Endothelial cell of umbilical vein (primary cell): ENCODE data around the gene TOR1A. TPM values are rescaled to one million over a fixed set of nuclear protein-coding genes. Genes with fewer than 3 reads are reported as not detected.

Source experiments
- Bru-seq: library from RNA; stranded (reverse); fragments of 400-500 nt; gene quantifications from one replicate; lab custom pipeline; 2021; lab: Mats Ljungman, UMichigan
- BruChase-seq, 2 experiments: library from RNA; stranded (reverse); fragments of 400-500 nt; gene quantifications; one replicate each; lab custom pipeline; 2021; lab: Mats Ljungman, UMichigan
- BruUV-seq: library from RNA; stranded (reverse); fragments of 400-500 nt; replicated peaks from 2 replicates; lab custom pipeline; 2021; lab: Mats Ljungman, UMichigan
- CTCF ChIA-PET: fragments of 300-600, 350-600 bp; sonication (Branson Sonifier 250); formaldehyde crosslinking; loops from one replicate; lab custom pipeline; 2021; ENCODE audit warnings: antibody characterized with exemption, inconsistent platforms; lab: Charles Lee
- POLR2A ChIA-PET: fragments of 300-600, 350-600 bp; sonication (Branson Sonifier 250); formaldehyde crosslinking; loops from one replicate; lab custom pipeline; 2021; ENCODE audit warnings: antibody characterized with exemption, inconsistent platforms; lab: Charles Lee
- DNase-seq: peaks from one replicate; pipeline ENCODE4 v3.0.0-alpha.2; 2011; ENCODE audit warnings: low read depth, low spot score
- FAIRE-seq: peaks from 2 replicates; lab custom pipeline; 2011; peaks lifted over from hg19 to GRCh38; lab: Jason Lieb, UNC
- H2AFZ ChIP-seq: 2 replicates; pipeline ENCODE4 v1.6.0; 2012; ENCODE audit warnings: low read depth, low read length, control low read depth, inconsistent platforms
- H3K27ac ChIP-seq: 2 replicates; pipeline ENCODE4 v1.5.1; 2011; ENCODE audit warnings: low read depth, mild to moderate bottlenecking, control low read depth, low read length, moderate library complexity; ENCODE audit not compliant: insufficient read depth
- H3K27me3 ChIP-seq, 2 experiments: 2 replicates each; pipeline versions ENCODE4 v1.6.0 to v1.6.1; 2011; ENCODE audit warnings: low read length in 2 of 2, mixed read lengths in 1 of 2; ENCODE audit not compliant: control insufficient read depth in 2 of 2, insufficient read depth in 2 of 2
- H3K36me3 ChIP-seq, 2 experiments: 2 replicates in 1 of 2; 3 replicates in 1 of 2; pipeline ENCODE4 v1.5.1; 2011; ENCODE audit warnings: low read length in 2 of 2, mild to moderate bottlenecking in 1 of 2, moderate library complexity in 1 of 2; ENCODE audit not compliant: control insufficient read depth in 2 of 2, insufficient read depth in 2 of 2; ENCODE audit errors: extremely low read depth in 1 of 2
- H3K4me1 ChIP-seq: 3 replicates; pipeline ENCODE4 v1.5.1; 2011; ENCODE audit warnings: mild to moderate bottlenecking, low read length; ENCODE audit not compliant: control insufficient read depth, insufficient read depth; ENCODE audit errors: extremely low read depth
- H3K4me2 ChIP-seq: 2 replicates; pipeline ENCODE4 v1.6.1; 2011; ENCODE audit warnings: low read length, control low read depth, mixed read lengths; ENCODE audit not compliant: insufficient read depth
- H3K4me3 ChIP-seq, 3 experiments: fragments of 200-600 bp in 1 of 3; sonication (generic), shearing (Covaris generic) in 1 of 3; replicated peaks in 1 of 3; 2 replicates each; pipeline ENCODE4 v1.5.1; 2011 to 2016; ENCODE audit warnings: control low read depth in 3 of 3, low read length in 3 of 3, mild to moderate bottlenecking in 2 of 3, inconsistent platforms in 1 of 3, low read depth in 1 of 3, moderate library complexity in 1 of 3; ENCODE audit not compliant: insufficient read depth in 1 of 3
- H3K79me2 ChIP-seq: 2 replicates; pipeline ENCODE4 v1.6.0; 2012; ENCODE audit warnings: low read length, inconsistent platforms; ENCODE audit not compliant: control insufficient read depth, insufficient read depth
- H3K9ac ChIP-seq: replicated peaks from 2 replicates; pipeline ENCODE3; 2011; ENCODE audit warnings: low read length, control low read depth; ENCODE audit not compliant: insufficient read depth; ENCODE audit errors: extremely low read depth
- H3K9me1 ChIP-seq: replicated peaks from 3 replicates; pipeline ENCODE4 v1.6.0; 2011; ENCODE audit warnings: mild to moderate bottlenecking, low read length; ENCODE audit not compliant: control insufficient read depth, insufficient read depth; ENCODE audit errors: extremely low read depth
- H3K9me3 ChIP-seq: replicated peaks from 2 replicates; pipeline ENCODE4 v1.5.1; 2012; ENCODE audit warnings: low read length, inconsistent platforms; ENCODE audit not compliant: control insufficient read depth, insufficient read depth
- H4K20me1 ChIP-seq: replicated peaks from 2 replicates; pipeline ENCODE3; 2011; ENCODE audit warnings: mild to moderate bottlenecking, low read length; ENCODE audit not compliant: control insufficient read depth, insufficient read depth; ENCODE audit errors: extremely low read depth
- EZH2 ChIP-seq: IDR thresholded peaks from 2 replicates; pipeline ENCODE4 v1.6.1; 2012; ENCODE audit warnings: borderline replicate concordance, low read depth, mild to moderate bottlenecking, moderate library complexity, low read length, inconsistent platforms; ENCODE audit not compliant: severe bottlenecking
- FOS ChIP-seq: IDR thresholded peaks from 2 replicates; pipeline ENCODE4 v1.6.1; 2011; ENCODE audit warnings: mild to moderate bottlenecking, low read length, moderate library complexity, borderline replicate concordance; ENCODE audit not compliant: insufficient read depth
- GATA2 ChIP-seq: IDR thresholded peaks from 2 replicates; pipeline ENCODE4 v1.7.0; 2011; ENCODE audit warnings: low read depth, mild to moderate bottlenecking, moderate library complexity, mixed read lengths, low read length; ENCODE audit not compliant: insufficient read length, insufficient read depth
- JUN ChIP-seq: IDR thresholded peaks from 2 replicates; pipeline ENCODE4 v1.6.1; 2011; ENCODE audit warnings: borderline replicate concordance, low read depth; ENCODE audit not compliant: insufficient read length, insufficient read depth
- MAX ChIP-seq: IDR thresholded peaks from 2 replicates; pipeline ENCODE4 v1.6.1; 2011; ENCODE audit not compliant: insufficient read depth, insufficient read length
- MYC ChIP-seq: IDR thresholded peaks from one replicate; pipeline ENCODE4 v1.6.1; 2011; ENCODE audit warnings: mild to moderate bottlenecking, low read depth, low read length
- POLR2A ChIP-seq: IDR thresholded peaks from 2 replicates; pipeline ENCODE4 v1.6.1; 2012; ENCODE audit warnings: low read depth, mild to moderate bottlenecking, control low read depth, low read length
- POLR2AphosphoS5 ChIP-seq: IDR thresholded peaks from 2 replicates; pipeline ENCODE4 v1.6.1; 2012; ENCODE audit warnings: low read depth, mild to moderate bottlenecking, control low read depth, low read length, moderate library complexity; ENCODE audit not compliant: insufficient read depth
- dilution Hi-C: fragments of 300-500 bp; cut with MboI; formaldehyde crosslinking; loops from one replicate; pipeline ENCODE4 v1.15.0; 2019; ENCODE audit warnings: low sequenced_read_pairs; ENCODE audit not compliant: extremely low pct_ligation_motif_present
- intact Hi-C: fragments of 100-400 bp; cut with micrococcal nuclease; formaldehyde crosslinking; loops from one replicate; pipeline ENCODE4 v1.10.0; 2022
- long read RNA-seq: library from polyadenylated mRNA; stranded (forward); transcript quantifications from one replicate; pipeline ENCODE4 v2.0.0, GENCODE V29; 2021
- polyA minus RNA-seq, 3 experiments: library from RNA; depleted of rRNA, polyadenylated mRNA; stranded (reverse); fragments of >200 nt; gene quantifications; 1 replicate in 1 of 3; 2 replicates in 2 of 3; pipeline ENCODE4 v1.2.3, GENCODE V29; 2011
- polyA plus RNA-seq, 4 experiments: library from polyadenylated mRNA; depleted of rRNA in 3 of 4; stranded (reverse) in 3 of 4; unstranded in 1 of 4; fragments of >200 nt; gene quantifications; 2 replicates each; pipeline versions ENCODE4 v1.2.1 to v1.2.3, GENCODE V29; 2011 to 2012; ENCODE audit warnings: missing spikeins in 1 of 4
- total RNA-seq: library from RNA; stranded (reverse); gene quantifications from 2 replicates; pipeline ENCODE4 v1.2.3, GENCODE V29; 2021

TOR1A gene
- total RNA-seq (56.6 and 57.8 TPM in 2 replicates), polyA plus RNA-seq (89.8 and 93.5 TPM in 2 replicates), polyA minus RNA-seq (69.7 and 73.8 TPM in 2 replicates), Bru-seq, nascent RNA (percentile 69 among the genes with signal in this experiment), BruChase-seq, experiment 1, labeled RNA remaining after a 6-hour chase (percentile 93 among the genes with signal in this experiment), BruChase-seq, experiment 2, labeled RNA remaining after a 2-hour chase (percentile 85 among the genes with signal in this experiment)
- 98.7 and 102 TPM in 2 replicates for polyA plus RNA-seq (2011; cell fraction: cytosol; rRNA removed)
- polyA plus RNA-seq (2011; cell fraction: nucleus; rRNA removed): 39.3 and 52.0 TPM in 2 replicates
- polyA plus RNA-seq (2012): 60.4 and 79.6 TPM in 2 replicates
- polyA minus RNA-seq (2011; cell fraction: cytosol; rRNA and poly(A)+ RNA removed): 34.3 TPM
- 22.5 and 28.8 TPM in 2 replicates for polyA minus RNA-seq (2011; cell fraction: nucleus; rRNA and poly(A)+ RNA removed)
- long read RNA-seq, transcript TOR1A-201 (5 exons, 2,076 nt): major isoform, 271 of 292 reads
- long read RNA-seq, partial matches to known transcripts: 5 of 292 reads
- long read RNA-seq, other reads (novel, unspliced or antisense): 15 of 292 reads

DNA sequence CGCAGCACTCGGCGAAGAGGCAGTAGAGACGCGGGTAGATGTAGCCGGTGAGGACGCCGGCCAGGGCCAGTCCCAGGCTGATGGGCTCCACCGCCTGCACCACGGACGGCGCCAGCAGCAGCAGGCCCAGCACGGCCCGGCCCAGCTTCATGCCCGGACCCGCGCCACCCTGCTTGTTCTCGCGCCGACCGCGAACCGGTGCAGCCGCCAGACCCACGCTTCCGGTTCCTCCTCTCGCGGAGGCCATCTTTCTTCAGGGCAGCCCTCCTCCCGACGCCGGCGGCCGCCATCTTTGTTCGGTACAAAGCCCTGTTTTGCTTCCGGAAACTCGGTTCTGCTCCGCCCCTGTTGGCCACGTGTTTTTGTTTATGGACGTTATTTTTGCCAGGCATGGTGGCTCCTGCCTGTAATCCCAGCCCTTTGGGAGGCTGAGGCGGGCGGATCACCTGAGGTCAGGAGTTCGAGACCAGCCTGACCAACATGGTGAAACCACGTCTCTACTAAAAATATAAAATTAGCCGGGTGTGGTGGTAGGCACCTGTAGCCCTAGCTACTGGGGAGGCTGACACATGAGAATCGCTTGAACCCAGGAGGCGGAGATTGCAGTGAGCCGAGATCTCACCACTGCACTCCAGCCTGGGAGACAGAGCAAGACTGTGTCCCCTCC, at the start of gene TOR1A:
TSS of gene TOR1A (minus strand) at position 202 of the 667 bp plus-strand sequence. CDS start at position 151, 51 bp downstream.
- CTCF ChIA-PET: interaction anchor here (0.6 kb wide), 1 partner anchor 106 kb away, joined by 3 read pairs; no protein-coding TSS in a partner anchor
- Histone ChIP-seq H3K79me2 (peaks cover 16% of the 10 kb centered on the region), H3K9me3 (no peaks in the 10 kb centered on the region), H3K9ac (peak within 1 kb of the TSS; percentile 50), H4K20me1 (no peaks in the 10 kb centered on the region), H3K27me3 (no peaks in the 10 kb centered on the region), H3K36me3 (peaks cover 11 to 25% of the 10 kb centered on the region in 2 experiments), H3K4me3 (peak within 1 kb of the TSS; percentile 31 to 74 (median 49)), H3K9me1 (no peaks in the 10 kb centered on the region), H2AFZ (peak within 1 kb of the TSS; percentile 32), H3K4me2 (peak within 1 kb of the TSS; percentile 60), H3K27ac (no peak within 1 kb of the TSS), H3K4me1 (peaks cover 7% of the 10 kb centered on the region)
- TF ChIP-seq POLR2A: peak; percentile 90
- peak; percentile 93 for TF ChIP-seq POLR2AphosphoS5
- TF ChIP-seq GATA2: no peak
- TF ChIP-seq EZH2: no peak
- TF ChIP-seq FOS: no peak
- TF ChIP-seq JUN: no peak
- no peak for TF ChIP-seq MYC
- TF ChIP-seq MAX: peak; percentile 95
- no TSS peak for BruUV-seq
- DNase-seq (peak; percentile 95), FAIRE-seq (peak; percentile 97)
- POLR2A ChIA-PET: interaction anchor here (0.5 to 0.7 kb wide), 2 partner anchors 216 to 1548 kb away, joined by 4 to 7 read pairs; partner anchors contain the start of gene SWI5
- dilution Hi-C loops: no loop called here
- intact Hi-C loops: loop anchor here (1.0 kb wide), 1 partner anchor 11 kb away; the partner anchor contains the start of genes C9orf78 and USP20
